Measurements from ENCODE around the gene TRPV5. TPM values are rescaled to one million over a fixed set of nuclear protein-coding genes. Genes with fewer than 3 reads are reported as not detected.

The TRPV5 gene
- total RNA-seq, 2 donors from 2014 or later, result not detected

DNA sequence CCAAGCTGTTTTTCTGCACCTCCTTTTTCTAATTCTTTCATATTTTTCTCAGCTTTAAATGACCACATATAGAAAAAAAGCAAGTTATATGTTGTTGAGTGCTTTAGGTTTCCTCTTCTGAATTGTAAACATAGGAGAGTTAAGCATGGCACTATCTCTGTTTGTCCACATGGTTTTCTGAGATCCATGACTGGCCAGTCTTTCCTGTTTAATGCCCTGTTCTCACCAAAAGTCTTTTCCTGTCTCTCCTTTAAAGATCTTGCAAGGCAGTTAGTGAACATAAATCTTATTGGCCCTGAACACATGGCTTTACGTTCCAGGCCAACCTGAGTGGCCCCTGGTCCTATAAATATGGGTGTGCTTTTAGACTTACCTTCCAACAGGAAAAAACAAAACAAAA lies 19.4 kb downstream of the TRPV5 start:
- Histone ChIP-seq H3K4me1 (no peaks in the 10 kb centered on the region), H3K27ac (no peak overlapping the region), H3K27me3 (no peaks in the 10 kb centered on the region), H3K36me3 (no peaks in the 10 kb centered on the region), H3K9me3 (no peaks in the 10 kb centered on the region), H3K4me3 (no peak overlapping the region)
- no peak for DNase-seq (ENCODE audit: low spot score)
- TF ChIP-seq, protein P1, sequence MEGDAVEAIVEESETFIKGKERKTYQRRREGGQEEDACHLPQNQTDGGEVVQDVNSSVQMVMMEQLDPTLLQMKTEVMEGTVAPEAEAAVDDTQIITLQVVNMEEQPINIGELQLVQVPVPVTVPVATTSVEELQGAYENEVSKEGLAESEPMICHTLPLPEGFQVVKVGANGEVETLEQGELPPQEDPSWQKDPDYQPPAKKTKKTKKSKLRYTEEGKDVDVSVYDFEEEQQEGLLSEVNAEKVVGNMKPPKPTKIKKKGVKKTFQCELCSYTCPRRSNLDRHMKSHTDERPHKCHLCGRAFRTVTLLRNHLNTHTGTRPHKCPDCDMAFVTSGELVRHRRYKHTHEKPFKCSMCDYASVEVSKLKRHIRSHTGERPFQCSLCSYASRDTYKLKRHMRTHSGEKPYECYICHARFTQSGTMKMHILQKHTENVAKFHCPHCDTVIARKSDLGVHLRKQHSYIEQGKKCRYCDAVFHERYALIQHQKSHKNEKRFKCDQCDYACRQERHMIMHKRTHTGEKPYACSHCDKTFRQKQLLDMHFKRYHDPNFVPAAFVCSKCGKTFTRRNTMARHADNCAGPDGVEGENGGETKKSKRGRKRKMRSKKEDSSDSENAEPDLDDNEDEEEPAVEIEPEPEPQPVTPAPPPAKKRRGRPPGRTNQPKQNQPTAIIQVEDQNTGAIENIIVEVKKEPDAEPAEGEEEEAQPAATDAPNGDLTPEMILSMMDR (IDR thresholded peaks at IDR 0.05), result no peak

DNA sequence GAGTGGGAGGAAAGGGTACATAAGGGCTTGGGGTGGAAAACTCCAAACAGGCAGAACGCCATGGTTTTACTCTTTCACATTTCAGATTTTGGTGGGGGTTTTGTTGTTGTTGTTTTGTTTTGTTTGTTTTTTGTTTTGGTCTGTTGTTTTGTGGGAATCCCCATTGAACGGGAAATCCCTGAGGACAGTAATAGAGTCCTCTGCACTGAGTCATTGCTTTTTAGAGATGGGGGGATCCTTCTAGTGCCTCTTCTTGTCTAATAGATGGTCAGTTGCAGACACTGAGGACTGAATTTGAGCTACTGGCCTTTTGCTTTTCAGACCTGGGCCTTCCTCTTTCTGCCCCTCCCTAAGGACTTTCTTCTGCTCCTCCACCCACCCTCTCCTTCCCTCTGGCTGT lies 20.0 kb downstream of the TRPV5 start:
- TF ChIP-seq, protein P1 (IDR thresholded peaks at IDR 0.05), result no peak
- Histone ChIP-seq H3K27ac (no peak overlapping the region), H3K36me3 (no peaks in the 10 kb centered on the region), H3K4me1 (no peaks in the 10 kb centered on the region), H3K27me3 (no peaks in the 10 kb centered on the region), H3K9me3 (no peaks in the 10 kb centered on the region), H3K4me3 (no peak overlapping the region)
- DNase-seq (ENCODE audit: low spot score), result no peak

DNA sequence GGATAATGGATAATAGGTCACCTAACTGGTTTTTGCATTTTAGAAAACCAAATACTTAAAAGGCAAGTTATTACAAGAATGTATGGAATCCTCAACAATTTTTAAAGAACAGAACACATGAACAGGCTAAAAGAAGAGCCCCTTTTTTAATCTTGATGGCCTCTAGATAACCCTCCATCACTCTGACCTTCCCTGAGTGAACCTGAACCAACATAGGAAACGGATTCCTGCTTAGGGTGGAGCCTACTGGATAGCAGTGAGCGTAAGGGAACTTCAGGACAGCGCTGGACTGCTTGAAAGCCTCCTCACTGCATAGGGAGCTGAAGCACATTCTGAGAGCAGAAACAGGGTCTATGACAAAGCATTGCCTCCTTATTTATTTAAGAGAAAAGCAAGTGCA lies 20.5 kb downstream of the TRPV5 start:
- Histone ChIP-seq H3K36me3 (no peaks in the 10 kb centered on the region), H3K27me3 (no peaks in the 10 kb centered on the region), H3K9me3 (no peaks in the 10 kb centered on the region), H3K4me3 (no peak overlapping the region), H3K4me1 (no peaks in the 10 kb centered on the region), H3K27ac (no peak overlapping the region)
- TF ChIP-seq, protein P1 (IDR thresholded peaks at IDR 0.05), result no peak
- no peak for DNase-seq (ENCODE audit: low spot score)

DNA sequence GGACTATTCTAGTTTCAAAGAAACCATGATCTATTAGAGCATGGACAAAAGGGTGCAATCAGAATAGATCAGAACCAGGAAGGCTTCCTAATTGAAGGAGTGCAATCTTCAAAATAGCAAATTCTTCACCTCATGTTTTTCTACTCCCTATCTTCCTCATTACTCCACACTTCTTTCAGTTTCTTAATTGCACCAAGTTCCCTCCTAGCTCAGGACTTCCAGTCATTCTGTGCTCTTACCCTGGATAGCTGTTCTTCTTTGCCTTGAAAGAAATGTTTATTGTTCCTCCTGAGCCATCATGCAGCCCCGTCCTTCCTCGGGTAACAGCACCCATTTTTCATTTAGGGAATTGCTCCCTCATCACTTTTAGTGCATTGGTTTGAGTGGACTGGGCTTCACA lies 23.1 kb downstream of the TRPV5 start:
- Histone ChIP-seq H3K36me3 (no peaks in the 10 kb centered on the region), H3K27me3 (no peaks in the 10 kb centered on the region), H3K9me3 (no peaks in the 10 kb centered on the region), H3K4me1 (no peaks in the 10 kb centered on the region), H3K27ac (no peak overlapping the region), H3K4me3 (no peak overlapping the region)
- no peak for DNase-seq (ENCODE audit: low spot score)
- TF ChIP-seq, protein P1 (IDR thresholded peaks at IDR 0.05), result no peak

DNA sequence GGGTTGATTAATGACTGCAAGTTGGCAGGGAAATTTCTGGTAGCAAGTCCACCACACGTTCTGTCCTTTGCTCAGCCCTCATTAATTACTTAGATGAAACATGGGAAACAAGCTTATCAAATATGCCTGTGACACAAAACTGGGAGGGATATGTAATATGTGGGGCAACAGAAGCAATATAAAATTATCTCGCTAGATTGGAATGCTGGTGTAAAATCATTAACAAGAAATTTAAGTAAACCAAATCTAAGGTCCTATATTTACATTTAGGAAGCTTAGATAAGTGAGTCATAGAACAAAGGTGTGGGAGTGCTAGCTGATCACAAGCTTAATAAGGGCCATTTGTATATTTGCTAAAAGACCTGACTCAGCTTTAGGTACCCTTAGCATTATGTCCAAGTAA lies 23.5 kb downstream of the TRPV5 start:
- Histone ChIP-seq H3K4me1 (no peaks in the 10 kb centered on the region), H3K9me3 (no peaks in the 10 kb centered on the region), H3K36me3 (no peaks in the 10 kb centered on the region), H3K27ac (no peak overlapping the region), H3K27me3 (no peaks in the 10 kb centered on the region), H3K4me3 (no peak overlapping the region)
- no peak for DNase-seq (ENCODE audit: low spot score)
- TF ChIP-seq, protein P1 (IDR thresholded peaks at IDR 0.05), result no peak
